IMR-90 (cell line): ENCODE measurements around the gene PLAAT4. TPM values are rescaled to one million over a fixed set of nuclear protein-coding genes. Genes with fewer than 3 reads are reported as not detected.

ENCODE experiments used
- ATAC-seq: fragments of 200-7000 bp; cut with Tn5 transposase; 2 replicates; pipeline ENCODE4 v1.9.1; 2020; ENCODE audit warnings: low read depth, mild to moderate bottlenecking, moderate library complexity
- BruUV-seq: library from RNA; stranded (reverse); fragments of 400-500 nt; replicated peaks from 2 replicates; lab custom pipeline; 2021; lab: Mats Ljungman, UMichigan
- CTCF ChIA-PET: fragments of 300-600 bp; formaldehyde crosslinking; extraction: SDS; loops from one replicate; lab custom pipeline; 2021; ENCODE audit warnings: antibody characterized with exemption; lab: Yijun Ruan, JAX
- POLR2A ChIA-PET: fragments of 300-600 bp; sonication (Branson Sonifier 250); formaldehyde crosslinking; loops from one replicate; lab custom pipeline; 2022; ENCODE audit warnings: antibody characterized with exemption; ENCODE audit not compliant: unreplicated experiment; lab: Charles Lee
- DNase-seq: peaks from one replicate; pipeline ENCODE4 v3.0.0; 2013
- H2AFZ ChIP-seq: replicated peaks from 2 replicates; pipeline ENCODE3; 2013; ENCODE audit warnings: low read length, mild to moderate bottlenecking; ENCODE audit not compliant: poor library complexity
- H2AK5ac ChIP-seq: 2 replicates; pipeline ENCODE4 v1.6.1; 2013; ENCODE audit warnings: low read depth, low read length, inconsistent platforms
- H2AK9ac ChIP-seq: replicated peaks from 2 replicates; pipeline ENCODE3; 2013; ENCODE audit warnings: mild to moderate bottlenecking, low read depth, low read length, moderate library complexity; ENCODE audit not compliant: poor library complexity
- H2BK120ac ChIP-seq: 2 replicates; pipeline ENCODE4 v1.6.1; 2013; ENCODE audit warnings: low read depth, low read length, inconsistent platforms
- H2BK15ac ChIP-seq: 3 replicates; pipeline ENCODE4 v1.6.1; 2013; ENCODE audit warnings: low read depth, low read length, inconsistent platforms
- H2BK20ac ChIP-seq: 2 replicates; pipeline ENCODE4 v1.6.1; 2013; ENCODE audit warnings: low read depth, mild to moderate bottlenecking, inconsistent platforms, low read length, moderate library complexity
- H2BK5ac ChIP-seq: 2 replicates; pipeline ENCODE4 v1.6.1; 2013; ENCODE audit warnings: mild to moderate bottlenecking, low read depth, low read length, inconsistent platforms; ENCODE audit not compliant: poor library complexity, severe bottlenecking
- H3K14ac ChIP-seq: replicated peaks from 2 replicates; pipeline ENCODE4 v1.6.1; 2013; ENCODE audit warnings: low read depth, low read length, inconsistent platforms
- H3K18ac ChIP-seq: 2 replicates; pipeline ENCODE4 v1.6.1; 2013; ENCODE audit warnings: low read depth, low read length, control low read depth
- H3K23ac ChIP-seq: 2 replicates; pipeline ENCODE4 v1.6.1; 2013; ENCODE audit warnings: low read depth, low read length, inconsistent platforms
- H3K27ac ChIP-seq: 2 replicates; pipeline ENCODE4 v1.5.1; 2013; ENCODE audit warnings: mild to moderate bottlenecking, control low read depth, low read length; ENCODE audit not compliant: insufficient read depth
- H3K27me3 ChIP-seq: 2 replicates; pipeline ENCODE4 v1.6.1; 2013; ENCODE audit warnings: low read length; ENCODE audit not compliant: control insufficient read depth, insufficient read depth
- H3K36me3 ChIP-seq: 2 replicates; pipeline ENCODE4 v1.6.1; 2013; ENCODE audit warnings: low read length, mixed read lengths; ENCODE audit not compliant: control insufficient read depth, insufficient read depth
- H3K4ac ChIP-seq: 2 replicates; pipeline ENCODE4 v1.6.1; 2013; ENCODE audit warnings: low read depth, low read length, inconsistent platforms
- H3K4me1 ChIP-seq: 2 replicates; pipeline ENCODE4 v1.6.1; 2013; ENCODE audit warnings: low read length, mixed read lengths; ENCODE audit not compliant: control insufficient read depth, insufficient read depth
- H3K4me2 ChIP-seq: 2 replicates; pipeline ENCODE4 v1.6.1; 2013; ENCODE audit warnings: low read depth, mild to moderate bottlenecking, control low read depth, low read length, moderate library complexity
- H3K4me3 ChIP-seq: 2 replicates; pipeline ENCODE4 v1.5.1; 2013; ENCODE audit warnings: low read depth, mild to moderate bottlenecking, control low read depth, low read length, moderate library complexity; ENCODE audit not compliant: insufficient read depth
- H3K56ac ChIP-seq: 2 replicates; pipeline ENCODE4 v1.6.1; 2013; ENCODE audit warnings: low read length, inconsistent platforms; ENCODE audit not compliant: insufficient read depth; ENCODE audit errors: extremely low read depth
- H3K79me1 ChIP-seq, 2 experiments: 2 replicates each; pipeline ENCODE4 v1.6.1; 2013; ENCODE audit warnings: low read length in 2 of 2, inconsistent platforms in 1 of 2, low read depth in 1 of 2
- H3K9ac ChIP-seq: 2 replicates; pipeline ENCODE4 v1.6.1; 2013; ENCODE audit warnings: low read depth, low read length, control low read depth
- H3K9me1 ChIP-seq: 2 replicates; pipeline ENCODE4 v1.6.1; 2013; ENCODE audit warnings: low read length, inconsistent platforms; ENCODE audit not compliant: insufficient read depth
- H3K9me3 ChIP-seq: 2 replicates; pipeline ENCODE4 v1.6.1; 2013; ENCODE audit warnings: low read length; ENCODE audit not compliant: control insufficient read depth, insufficient read depth
- H4K20me1 ChIP-seq: 2 replicates; pipeline ENCODE4 v1.6.1; 2013; ENCODE audit warnings: low read length, inconsistent platforms; ENCODE audit not compliant: insufficient read depth
- H4K5ac ChIP-seq: 2 replicates; pipeline ENCODE4 v1.6.1; 2013; ENCODE audit warnings: mild to moderate bottlenecking, low read depth, low read length, control low read depth
- H4K8ac ChIP-seq, 2 experiments: 2 replicates each; pipeline ENCODE4 v1.6.1; 2013; ENCODE audit warnings: low read depth in 2 of 2, low read length in 2 of 2, control low read depth in 1 of 2, inconsistent platforms in 1 of 2
- H4K91ac ChIP-seq: 2 replicates; pipeline ENCODE4 v1.6.1; 2013; ENCODE audit warnings: low read depth, low read length, inconsistent platforms; ENCODE audit not compliant: insufficient read depth
- SMC3 ChIP-seq: fragments of 150-350 bp; IDR thresholded peaks from 2 replicates; pipeline ENCODE4 v1.6.1; 2016; ENCODE audit warnings: low read depth, mild to moderate bottlenecking, antibody characterized with exemption, low read length, moderate library complexity
- WGBS, 2 experiments: methylation state at CpG; one replicate each; pipeline versions ENCODE4 v1.1.5 to v1.1.7; 2013; ENCODE audit warnings: missing lambda C conversion rate in 2 of 2; ENCODE audit not compliant: insufficient read length in 1 of 2; ENCODE audit errors: extremely low coverage in 2 of 2; 5-methylcytosine and 5-hydroxymethylcytosine counted together
- dilution Hi-C: fragments of 300-500 bp; cut with HindIII; formaldehyde crosslinking; loops from one replicate; pipeline ENCODE4 v1.14.3; 2018; ENCODE audit warnings: low sequenced_read_pairs; ENCODE audit not compliant: unreplicated experiment
- in situ Hi-C: fragments of 300-500 bp; cut with MboI; formaldehyde crosslinking; loops from 3 replicates; pipeline ENCODE4 v1.14.3; 2019; ENCODE audit warnings: low sequenced_read_pairs, inconsistent platforms, mixed read lengths
- intact Hi-C: fragments of 100-400 bp; cut with micrococcal nuclease; formaldehyde crosslinking; loops from 2 replicates; pipeline ENCODE4 v1.10.0; 2022
- polyA plus RNA-seq, 3 experiments: library from polyadenylated mRNA; depleted of rRNA; stranded (reverse); fragments of >200 nt; gene quantifications; 2 replicates each; pipeline ENCODE4 v1.2.3, GENCODE V29; 2012; ENCODE audit warnings: low replicate concordance in 1 of 3
- total RNA-seq: library from RNA; depleted of rRNA; stranded (reverse); fragments of >200 nt; gene quantifications from 2 replicates; pipeline ENCODE4 v1.2.3, GENCODE V29; 2012

PLAAT4 gene
- total and polyA plus RNA-seq, 2 of the 4 experiments (the other 2 are of a cell fraction) = 0.17 to 0.18 TPM

DNA sequence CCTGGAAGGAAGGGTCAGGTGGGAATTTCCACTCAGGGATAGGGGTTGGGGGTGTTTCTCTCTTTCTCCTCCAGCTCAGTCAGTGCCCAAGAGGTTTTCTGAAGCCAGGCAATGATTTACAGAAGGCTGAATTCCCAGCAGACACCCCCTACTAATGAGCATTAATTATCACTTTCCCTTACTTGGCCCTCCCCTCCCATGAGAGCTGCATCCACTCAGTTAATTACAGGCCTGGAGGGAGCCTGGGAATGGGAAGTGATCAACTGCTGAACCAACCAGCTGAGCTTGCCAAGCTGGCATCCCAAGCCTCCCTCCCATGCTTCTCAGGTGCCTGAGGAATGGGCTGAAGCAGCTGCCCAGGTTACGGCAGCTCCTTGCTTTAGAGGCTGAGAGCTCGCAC is 29.7 kb upstream of the PLAAT4 start:
- no peaks in the 10 kb centered on the region for H3K4me1 ChIP-seq
- H2AFZ ChIP-seq = no peak overlapping the region
- no peak overlapping the region for H3K23ac ChIP-seq
- H2AK9ac ChIP-seq = no peak overlapping the region
- ChIA-PET POLR2A (no interaction called here), CTCF (no interaction called here)
- no peaks in the 10 kb centered on the region for H3K9me1 ChIP-seq
- H2BK5ac ChIP-seq = no peak overlapping the region
- H3K4me3 ChIP-seq = no peak overlapping the region
- dilution Hi-C loops (no loop called here), in situ Hi-C loops (no loop called here), intact Hi-C loops (no loop called here)
- H3K27ac ChIP-seq = no peak overlapping the region
- H2AK5ac ChIP-seq = no peak overlapping the region
- no peak overlapping the region for H3K9ac ChIP-seq
- no peaks in the 10 kb centered on the region for H3K79me1 ChIP-seq
- H4K20me1 ChIP-seq = no peaks in the 10 kb centered on the region
- H3K4me2 ChIP-seq = no peak overlapping the region
- H3K4ac ChIP-seq = no peak overlapping the region
- no peak overlapping the region for H2BK15ac ChIP-seq
- H3K18ac ChIP-seq = no peak overlapping the region
- DNase-seq = no peak
- H4K8ac ChIP-seq = no peak overlapping the region
- no peak overlapping the region for H4K5ac ChIP-seq
- no peak overlapping the region for H3K56ac ChIP-seq
- H4K91ac ChIP-seq = no peak overlapping the region
- no peak overlapping the region for H3K14ac ChIP-seq
- H2BK20ac ChIP-seq = no peak overlapping the region
- no peak for ATAC-seq
- H2BK120ac ChIP-seq = no peak overlapping the region
- no TSS peak for BruUV-seq
- no CpG with 5 or more reads among the region's 2 CpGs for WGBS, 2 experiments
- H3K9me3 ChIP-seq = no peaks in the 10 kb centered on the region
- no peak for TF ChIP-seq SMC3
- H3K27me3 ChIP-seq = peaks cover 2% of the 10 kb centered on the region; the same call in 1 of the 2 replicates
- no peaks in the 10 kb centered on the region for H3K36me3 ChIP-seq
